Measurements from ENCODE around the gene SLC35E1. TPM values are rescaled to one million over a fixed set of nuclear protein-coding genes. Genes with fewer than 3 reads are reported as not detected.
"Not testable (repeated sequence)": the region's sequence is repeated elsewhere in the genome, so short reads cannot be mapped to it uniquely, and the experiment has no call there.

Gene SLC35E1
- total and polyA plus RNA-seq, 4 donors, result 22.5 to 37.7 (median 29.2) TPM

- no peak for DNase-seq
- no peaks in the 10 kb centered on the region for H3K36me3 ChIP-seq (ENCODE audit: control insufficient read depth in 1 of 2, insufficient read depth in 2 of 2, low read length in 1 of 2)
- no peaks in the 10 kb centered on the region for H3K27me3 ChIP-seq (ENCODE audit: control insufficient read depth in 1 of 2, insufficient read depth in 2 of 2, low read length in 1 of 2)
- H3K4me1 ChIP-seq (ENCODE audit: control insufficient read depth in 1 of 2, insufficient read depth in 2 of 2, low read length in 2 of 2), result no peaks in the 10 kb centered on the region
- ATAC-seq (ENCODE audit: low FRiP score), result no peak
- intact Hi-C loops (cut with DNase I), result no loop called here
- H3K4me3 ChIP-seq (ENCODE audit: low read length in 2 of 2), result no peak overlapping the region
- no peak overlapping the region for H3K27ac ChIP-seq (ENCODE audit: low read depth in 1 of 2, low read length in 2 of 2)
- 85 to 86% methylated on average over 17 of the region's 17 CpGs for WGBS, 2 donors
- no peaks in the 10 kb centered on the region for H3K9me3 ChIP-seq (ENCODE audit: control insufficient read depth, low read length)
Observed at GRCh38 chr19:16569609-16570320, 2.5 kb downstream of the SLC35E1 start.

- Histone ChIP-seq H3K27ac (ENCODE audit: low read depth in 1 of 2, low read length in 2 of 2) (no peak overlapping the region), H3K27me3 (ENCODE audit: control insufficient read depth in 1 of 2, insufficient read depth in 2 of 2, low read length in 1 of 2) (no peaks in the 10 kb centered on the region), H3K4me1 (ENCODE audit: control insufficient read depth in 1 of 2, insufficient read depth in 2 of 2, low read length in 2 of 2) (no peaks in the 10 kb centered on the region), H3K4me3 (ENCODE audit: low read length in 2 of 2) (no peak overlapping the region), H3K9me3 (ENCODE audit: control insufficient read depth, low read length) (no peaks in the 10 kb centered on the region), H3K36me3 (ENCODE audit: control insufficient read depth in 1 of 2, insufficient read depth in 2 of 2, low read length in 1 of 2) (peaks cover 0 to 3% of the 10 kb centered on the region in 2 donors)
- DNase-seq (no peak), ATAC-seq (ENCODE audit: low FRiP score) (no peak)
- intact Hi-C loops (cut with DNase I), result no loop called here
- WGBS, 2 donors, result 92 to 93% methylated on average over 5 of the region's 5 CpGs
Observed at GRCh38 chr19:16566702-16567101, 5.5 kb downstream of the SLC35E1 start.

- no peak for ATAC-seq (ENCODE audit: low FRiP score)
- no peak overlapping the region for H3K27ac ChIP-seq (ENCODE audit: low read depth in 1 of 2, low read length in 2 of 2)
Observed at GRCh38 chr19:16566161-16566560, 6.1 kb downstream of the SLC35E1 start.

GRCh38 chr19:16564842-16565241, 7.4 kb downstream of the SLC35E1 start:
- intact Hi-C loops (cut with DNase I), result no loop called here
- no peak overlapping the region for H3K4me3 ChIP-seq (ENCODE audit: low read length in 2 of 2)
- no peaks in the 10 kb centered on the region for H3K27me3 ChIP-seq (ENCODE audit: control insufficient read depth in 1 of 2, insufficient read depth in 2 of 2, low read length in 1 of 2)
- H3K27ac ChIP-seq (ENCODE audit: low read depth in 1 of 2, low read length in 2 of 2), result no peak overlapping the region
- peaks cover 2 to 3% of the 10 kb centered on the region in 2 donors for H3K36me3 ChIP-seq (ENCODE audit: control insufficient read depth in 1 of 2, insufficient read depth in 2 of 2, low read length in 1 of 2)
- ATAC-seq (ENCODE audit: low FRiP score) (no peak), DNase-seq (no peak)
- H3K9me3 ChIP-seq (ENCODE audit: control insufficient read depth, low read length), result no peaks in the 10 kb centered on the region
- WGBS, 2 donors, result 81 to 82% methylated on average over 7 of the region's 7 CpGs
- no peaks in the 10 kb centered on the region for H3K4me1 ChIP-seq (ENCODE audit: control insufficient read depth in 1 of 2, insufficient read depth in 2 of 2, low read length in 2 of 2)

More at GRCh38 chr19:16566161-16566560, 6.1 kb downstream of the SLC35E1 start:
- no peaks in the 10 kb centered on the region for H3K27me3 ChIP-seq (ENCODE audit: control insufficient read depth in 1 of 2, insufficient read depth in 2 of 2, low read length in 1 of 2)
- H3K4me3 ChIP-seq (ENCODE audit: low read length in 2 of 2), result no peak overlapping the region
- peaks cover 0 to 3% of the 10 kb centered on the region in 2 donors for H3K36me3 ChIP-seq (ENCODE audit: control insufficient read depth in 1 of 2, insufficient read depth in 2 of 2, low read length in 1 of 2)
- no peak for DNase-seq
- no peaks in the 10 kb centered on the region for H3K9me3 ChIP-seq (ENCODE audit: control insufficient read depth, low read length)
- 92 to 93% methylated on average over 10 of the region's 10 CpGs for WGBS, 2 donors
- intact Hi-C loops (cut with DNase I), result no loop called here
- H3K4me1 ChIP-seq (ENCODE audit: control insufficient read depth in 1 of 2, insufficient read depth in 2 of 2, low read length in 2 of 2), result no peaks in the 10 kb centered on the region

GRCh38 chr19:16562608-16563025, 9.6 kb downstream of the SLC35E1 start:
- WGBS, 2 donors, result 88 to 90% methylated on average over 6 of the region's 6 CpGs
- Histone ChIP-seq H3K4me3 (ENCODE audit: low read length in 2 of 2) (no peak overlapping the region), H3K9me3 (ENCODE audit: control insufficient read depth, low read length) (no peaks in the 10 kb centered on the region), H3K27ac (ENCODE audit: low read depth in 1 of 2, low read length in 2 of 2) (no peak overlapping the region), H3K4me1 (ENCODE audit: control insufficient read depth in 1 of 2, insufficient read depth in 2 of 2, low read length in 2 of 2) (no peaks in the 10 kb centered on the region), H3K36me3 (ENCODE audit: control insufficient read depth in 1 of 2, insufficient read depth in 2 of 2, low read length in 1 of 2) (peaks cover 2 to 3% of the 10 kb centered on the region in 2 donors), H3K27me3 (ENCODE audit: control insufficient read depth in 1 of 2, insufficient read depth in 2 of 2, low read length in 1 of 2) (no peaks in the 10 kb centered on the region)
- no peak for DNase-seq
- intact Hi-C loops (cut with DNase I), result no loop called here
- ATAC-seq (ENCODE audit: low FRiP score), result no peak

GRCh38 chr19:16561382-16561781, 10.8 kb downstream of the SLC35E1 start:
- peaks cover 2 to 3% of the 10 kb centered on the region in 2 donors for H3K36me3 ChIP-seq (ENCODE audit: control insufficient read depth in 1 of 2, insufficient read depth in 2 of 2, low read length in 1 of 2)
- 80 to 84% methylated on average over 8 of the region's 8 CpGs for whole genome bisulfite sequencing, 2 donors
- intact Hi-C loops (cut with DNase I), result no loop called here
- no peak overlapping the region for H3K4me3 ChIP-seq (ENCODE audit: low read length in 2 of 2)
- no peak for ATAC-seq (ENCODE audit: low FRiP score)
- DNase-seq, result no peak
- H3K4me1 ChIP-seq (ENCODE audit: control insufficient read depth in 1 of 2, insufficient read depth in 2 of 2, low read length in 2 of 2), result no peaks in the 10 kb centered on the region
- H3K27me3 ChIP-seq (ENCODE audit: control insufficient read depth in 1 of 2, insufficient read depth in 2 of 2, low read length in 1 of 2), result no peaks in the 10 kb centered on the region
- H3K9me3 ChIP-seq (ENCODE audit: control insufficient read depth, low read length), result no peaks in the 10 kb centered on the region
- no peak overlapping the region for H3K27ac ChIP-seq (ENCODE audit: low read depth in 1 of 2, low read length in 2 of 2)

GRCh38 chr19:16559780-16560276, 12.4 kb downstream of the SLC35E1 start:
- Histone ChIP-seq H3K27ac (ENCODE audit: low read depth in 1 of 2, low read length in 2 of 2) (no peak overlapping the region), H3K27me3 (ENCODE audit: control insufficient read depth in 1 of 2, insufficient read depth in 2 of 2, low read length in 1 of 2) (no peaks in the 10 kb centered on the region), H3K9me3 (ENCODE audit: control insufficient read depth, low read length) (no peaks in the 10 kb centered on the region), H3K36me3 (ENCODE audit: control insufficient read depth in 1 of 2, insufficient read depth in 2 of 2, low read length in 1 of 2) (peaks cover 2 to 3% of the 10 kb centered on the region in 2 donors), H3K4me1 (ENCODE audit: control insufficient read depth in 1 of 2, insufficient read depth in 2 of 2, low read length in 2 of 2) (no peaks in the 10 kb centered on the region), H3K4me3 (ENCODE audit: low read length in 2 of 2) (no peak overlapping the region)
- no peak for ATAC-seq (ENCODE audit: low FRiP score)
- no peak for DNase-seq
- intact Hi-C loops (cut with DNase I), result no loop called here
- 86 to 89% methylated on average over 10 of the region's 10 CpGs for WGBS, 2 donors

GRCh38 chr19:16554776-16555175, 17.4 kb downstream of the SLC35E1 start:
- H3K4me1 ChIP-seq (ENCODE audit: control insufficient read depth in 1 of 2, insufficient read depth in 2 of 2, low read length in 2 of 2), result no peaks in the 10 kb centered on the region
- ATAC-seq (ENCODE audit: low FRiP score) (no peak), DNase-seq (no peak)
- WGBS, 2 donors, result 91 to 95% methylated on average over 8 of the region's 8 CpGs
- H3K36me3 ChIP-seq (ENCODE audit: control insufficient read depth in 1 of 2, insufficient read depth in 2 of 2, low read length in 1 of 2), result peaks cover 0 to 4% of the 10 kb centered on the region in 2 donors
- no peak overlapping the region for H3K27ac ChIP-seq (ENCODE audit: low read depth in 1 of 2, low read length in 2 of 2)
- no peaks in the 10 kb centered on the region for H3K27me3 ChIP-seq (ENCODE audit: control insufficient read depth in 1 of 2, insufficient read depth in 2 of 2, low read length in 1 of 2)
- H3K4me3 ChIP-seq (ENCODE audit: low read length in 2 of 2), result no peak overlapping the region
- intact Hi-C loops (cut with DNase I), result no loop called here
- H3K9me3 ChIP-seq (ENCODE audit: control insufficient read depth, low read length), result no peaks in the 10 kb centered on the region

GRCh38 chr19:16551902-16552301, 20.3 kb downstream of the SLC35E1 start:
- DNase-seq; H3K27ac ChIP-seq (ENCODE audit: low read depth in 1 of 2, low read length in 2 of 2); H3K4me3 ChIP-seq (ENCODE audit: low read length in 2 of 2); H3K27me3 ChIP-seq (ENCODE audit: control insufficient read depth in 1 of 2, insufficient read depth in 2 of 2, low read length in 1 of 2); ATAC-seq (ENCODE audit: low FRiP score); H3K4me1 ChIP-seq (ENCODE audit: control insufficient read depth in 1 of 2, insufficient read depth in 2 of 2, low read length in 2 of 2); H3K9me3 ChIP-seq (ENCODE audit: control insufficient read depth, low read length); H3K36me3 ChIP-seq (ENCODE audit: control insufficient read depth in 1 of 2, insufficient read depth in 2 of 2, low read length in 1 of 2); intact Hi-C loops (cut with DNase I): not testable (repeated sequence)
- 90% methylated on average over 6 of the region's 6 CpGs for WGBS, 2 donors

Data from aorta (tissue), 5 donors.